HG03139 (cell line): ENCODE results near the gene RXRA.

Experiments used
- ATAC-seq: cut with Tn5 transposase; IDR thresholded peaks from one replicate; pipeline ENCODE4 v1.9.1; 2021; ENCODE audit not compliant: unreplicated experiment

The RXRA gene

GRCh38 chr9:134325813-134326723, at the start of gene RXRA:
RXRA (plus strand) TSS chr9:134326455; CDS start chr9:134326632, 177 bp downstream.
- ATAC-seq = no peak

- ATAC-seq = no peak
Measured at GRCh38 chr9:134278286-134278685, 48.0 kb upstream of the RXRA start.

GRCh38 chr9:134278974-134279640, 47.1 kb upstream of the RXRA start:
- no peak for ATAC-seq

GRCh38 chr9:134282138-134282650, 44.1 kb upstream of the RXRA start:
- ATAC-seq = no peak

GRCh38 chr9:134283111-134283515, 43.1 kb upstream of the RXRA start:
- no peak for ATAC-seq

GRCh38 chr9:134283692-134284265, 42.5 kb upstream of the RXRA start:
- ATAC-seq = no peak

- ATAC-seq = no peak
Measured at GRCh38 chr9:134284273-134284672, 42.0 kb upstream of the RXRA start.

GRCh38 chr9:134284741-134285140, 41.5 kb upstream of the RXRA start:
- ATAC-seq = no peak

- ATAC-seq = no peak
Measured at GRCh38 chr9:134285215-134285845, 40.9 kb upstream of the RXRA start.

GRCh38 chr9:134286471-134287245, 39.6 kb upstream of the RXRA start:
- no peak for ATAC-seq

GRCh38 chr9:134287591-134288491, 38.4 kb upstream of the RXRA start:
- no peak for ATAC-seq

GRCh38 chr9:134288746-134289145, 37.5 kb upstream of the RXRA start:
- no peak for ATAC-seq

- no peak for ATAC-seq
Measured at GRCh38 chr9:134289241-134289875, 36.9 kb upstream of the RXRA start.

- ATAC-seq = no peak
Measured at GRCh38 chr9:134290603-134291451, 35.4 kb upstream of the RXRA start.

GRCh38 chr9:134291452-134291881, 34.8 kb upstream of the RXRA start:
- ATAC-seq = no peak

- no peak for ATAC-seq
Measured at GRCh38 chr9:134291961-134292871, 34.0 kb upstream of the RXRA start.

GRCh38 chr9:134293031-134293521, 33.2 kb upstream of the RXRA start:
- no peak for ATAC-seq
